ACHN (cell line): Measurements from ENCODE around the gene ATXN2.
"Not testable (repeated sequence)": the region's sequence is repeated elsewhere in the genome, so short reads cannot be mapped to it uniquely, and the experiment has no call there.

Experiments used
- DNase-seq: peaks from one replicate; pipeline ENCODE4 v3.0.0-alpha.2; 2015
- in situ Hi-C: cut with HindIII; loops from 2 replicates; pipeline ENCODE4 v1.10.0; 2017; ENCODE audit warnings: low sequenced_read_pairs, low pct_ligation_motif_present, low pct_unique_long_range_greater_than_20kb

Gene ATXN2

GRCh38 chr12:111582133-111582747 lies 16.9 kb downstream of the ATXN2 start:
- no peak for DNase-seq
- in situ Hi-C loops, result no loop called here

GRCh38 chr12:111581434-111582132 lies 17.5 kb downstream of the ATXN2 start:
- in situ Hi-C loops, result no loop called here
- no peak for DNase-seq

DNA sequence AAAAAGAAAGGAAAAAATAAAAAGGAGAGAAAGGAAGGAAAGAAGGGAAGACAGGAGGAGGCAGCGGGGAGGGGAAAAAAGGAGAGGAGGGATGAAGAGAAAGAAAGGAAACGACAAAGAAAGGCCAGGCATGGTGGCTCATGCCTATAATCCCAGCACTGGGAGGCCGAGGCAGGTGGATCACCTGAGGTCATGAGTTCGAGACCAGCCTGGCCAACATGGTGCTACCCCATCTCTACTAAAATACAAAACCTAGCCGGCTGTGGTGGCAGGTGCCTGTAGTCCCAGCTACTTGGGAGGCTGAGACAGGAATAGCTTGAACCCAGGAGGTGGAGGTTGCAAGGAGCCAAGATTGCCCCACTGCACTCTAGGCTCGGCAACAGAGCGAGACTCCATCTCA lies 18.4 kb downstream of the ATXN2 start:
- in situ Hi-C loops, result no loop called here
- DNase-seq, result no peak

DNA sequence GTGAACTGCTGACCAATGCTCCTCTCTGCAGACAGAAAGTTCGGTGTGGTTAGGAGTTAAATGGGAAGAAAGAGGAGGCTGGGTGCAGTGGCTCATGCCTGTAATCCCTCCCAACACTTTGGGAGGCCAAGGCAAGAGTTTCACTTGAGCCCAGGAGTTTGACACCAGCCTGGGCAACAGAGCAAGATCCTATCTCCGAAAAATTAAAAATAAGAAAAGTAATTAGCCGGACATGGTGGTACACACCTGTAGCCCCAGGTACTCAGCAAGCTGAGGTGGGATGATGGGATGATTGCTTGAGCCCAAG lies 19.0 kb downstream of the ATXN2 start:
- in situ Hi-C loops, result no loop called here
- DNase-seq, result no peak

DNA sequence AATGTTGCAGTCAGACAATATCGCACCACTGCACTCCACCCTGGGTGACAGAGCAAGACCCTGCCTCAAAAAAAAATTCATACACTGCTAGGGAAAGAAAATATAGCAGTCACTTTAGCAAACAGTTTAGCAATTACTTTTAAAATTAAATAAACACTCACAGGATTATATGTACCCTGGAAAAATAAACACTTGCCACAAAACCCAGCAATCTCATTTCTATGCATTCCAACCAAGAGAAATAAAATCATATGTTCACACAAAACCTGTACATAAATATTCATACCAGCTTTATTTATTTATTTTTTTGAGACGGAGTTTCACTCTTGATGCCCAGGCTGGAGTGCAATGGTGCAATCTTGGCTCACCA lies 20.2 kb downstream of the ATXN2 start:
- in situ Hi-C loops, result no loop called here
- DNase-seq, result no peak

GRCh38 chr12:111578276-111578970 lies 20.7 kb downstream of the ATXN2 start:
- in situ Hi-C loops, result no loop called here
- DNase-seq, result peak; percentile 85

- in situ Hi-C loops, result no loop called here
- no peak for DNase-seq
Measured at GRCh38 chr12:111574797-111575443, 24.2 kb downstream of the ATXN2 start.

GRCh38 chr12:111573476-111573875 lies 25.6 kb downstream of the ATXN2 start:
- DNase-seq, result no peak
- in situ Hi-C loops, result no loop called here

DNA sequence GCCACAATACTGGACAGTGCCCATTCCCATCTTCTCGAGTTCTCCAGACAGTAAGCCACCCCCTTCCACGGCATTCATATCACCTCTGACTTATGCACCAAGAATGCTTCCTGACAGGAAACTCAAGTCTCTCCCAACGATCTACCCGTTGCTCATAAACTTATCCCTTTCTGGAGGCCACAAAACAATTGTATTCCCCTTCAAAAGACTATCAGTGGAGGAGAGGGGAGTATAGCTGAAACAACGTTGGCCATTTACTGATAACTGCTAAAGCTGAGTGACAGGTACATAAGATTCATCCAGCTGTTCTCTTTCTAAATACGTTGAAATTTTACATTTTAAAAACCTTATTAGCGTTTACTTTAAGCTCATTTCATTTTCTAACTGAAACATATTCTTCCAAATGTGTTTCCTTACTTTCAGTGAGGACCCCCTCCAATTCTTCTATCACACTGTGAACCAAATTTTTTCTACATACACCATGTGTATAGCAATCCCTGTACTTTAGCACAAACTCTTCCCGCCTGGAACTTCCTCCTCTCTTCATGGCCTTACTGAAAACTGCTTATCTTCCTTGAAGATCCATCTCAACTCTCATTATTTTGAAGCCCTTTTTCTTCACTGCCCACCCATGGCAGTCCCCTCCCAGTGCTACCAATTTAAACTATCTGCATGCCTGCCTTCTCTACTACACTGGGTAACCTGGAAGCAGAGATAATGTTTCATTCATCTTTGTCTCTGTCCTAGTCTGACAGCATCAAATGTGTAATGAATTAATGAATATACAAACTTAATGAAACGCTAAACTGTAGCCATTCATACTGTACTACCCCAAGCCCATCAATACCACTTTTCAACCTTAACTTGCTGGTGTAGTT lies 28.8 kb downstream of the ATXN2 start:
- peak; percentile 96 for DNase-seq
- in situ Hi-C loops, result no loop called here

DNA sequence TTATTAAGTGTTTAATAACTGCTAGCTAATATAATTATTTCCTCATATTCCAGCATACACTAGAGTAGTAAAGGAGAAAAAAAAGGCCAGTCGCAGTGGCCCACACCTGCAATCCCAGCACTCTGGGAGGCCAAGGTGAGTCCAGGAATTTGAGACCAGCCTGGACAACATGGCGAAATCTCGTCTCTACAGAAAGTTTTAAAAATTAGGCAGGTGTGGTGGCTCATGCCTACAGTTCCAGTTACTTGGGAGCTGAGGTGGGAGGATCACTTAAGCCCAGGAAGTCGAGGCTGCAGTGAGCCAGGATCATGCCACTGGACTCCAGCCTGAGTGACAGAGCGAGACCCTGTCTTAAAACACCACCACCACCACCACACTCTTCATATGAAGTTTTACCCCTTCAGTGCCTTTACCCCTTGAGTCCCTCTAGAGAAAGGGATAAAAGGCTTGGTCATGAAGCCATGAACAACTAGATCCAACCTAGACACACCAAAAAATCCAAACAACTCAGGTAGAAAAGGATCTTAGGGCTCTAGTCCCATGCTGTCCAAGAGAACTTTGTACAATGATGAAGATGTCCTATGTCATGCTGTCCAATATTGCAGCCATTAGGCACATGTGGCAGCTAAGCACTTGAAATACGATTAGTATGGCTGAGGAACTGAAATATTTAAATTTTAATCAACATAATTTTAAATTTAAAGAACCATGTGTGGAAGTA lies 29.6 kb downstream of the ATXN2 start:
- DNase-seq, result no peak
- in situ Hi-C loops, result no loop called here

- DNase-seq, in situ Hi-C loops: not testable (repeated sequence)
Measured at GRCh38 chr12:111560844-111561243, 38.3 kb downstream of the ATXN2 start.

DNA sequence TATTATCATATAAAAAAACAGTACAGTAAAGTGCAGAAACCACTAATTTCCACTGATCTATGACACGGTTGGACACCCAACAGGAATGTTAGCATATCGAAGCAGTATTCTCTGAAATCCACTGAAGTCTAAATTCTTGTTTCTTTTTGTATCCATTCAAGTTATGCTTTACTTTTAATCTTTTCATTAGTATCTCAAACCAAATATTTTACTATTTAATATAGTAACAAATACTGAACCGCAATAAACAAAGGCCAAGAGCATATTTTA lies 41.1 kb downstream of the ATXN2 start:
- in situ Hi-C loops, result no loop called here
- peak; percentile 60 for DNase-seq

DNA sequence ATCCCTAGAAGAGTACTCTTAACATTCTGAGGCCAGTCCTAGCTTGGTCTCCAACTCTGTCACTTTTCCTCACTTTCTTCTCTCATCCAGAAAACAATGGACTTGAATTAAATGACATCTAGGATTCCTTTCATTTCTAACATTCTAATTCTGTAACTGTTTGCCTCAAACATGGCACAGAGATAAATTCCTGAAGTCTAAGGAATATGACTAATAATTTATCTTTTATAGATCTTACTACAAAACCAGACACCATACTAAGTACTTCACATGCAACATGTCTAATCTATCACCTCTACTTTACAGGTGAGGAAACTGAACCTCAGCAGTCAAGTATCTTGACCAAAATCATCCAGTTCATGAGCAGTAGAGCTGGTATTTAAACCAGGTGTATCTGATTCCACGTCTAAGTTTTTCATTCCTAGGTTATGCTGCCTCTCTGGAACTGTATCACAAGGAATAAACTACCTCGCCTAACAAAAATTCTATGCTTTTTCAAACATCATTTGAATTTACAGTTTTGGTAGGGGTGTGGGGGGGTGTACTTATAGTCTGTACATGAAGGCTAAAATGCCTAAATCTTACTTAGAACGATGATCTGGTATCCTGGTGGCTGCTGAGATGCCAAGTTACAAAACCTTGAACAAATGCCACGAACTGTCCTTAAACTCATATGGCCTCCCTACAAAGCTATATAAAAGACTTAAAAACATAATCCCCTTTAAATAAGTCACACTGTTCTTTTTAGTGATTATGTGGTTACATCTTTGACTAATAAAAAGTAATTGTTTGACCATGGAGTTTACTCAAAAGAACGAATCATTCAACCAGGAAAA lies 41.6 kb downstream of the ATXN2 start:
- DNase-seq, result peak; percentile 83
- in situ Hi-C loops, result no loop called here

DNA sequence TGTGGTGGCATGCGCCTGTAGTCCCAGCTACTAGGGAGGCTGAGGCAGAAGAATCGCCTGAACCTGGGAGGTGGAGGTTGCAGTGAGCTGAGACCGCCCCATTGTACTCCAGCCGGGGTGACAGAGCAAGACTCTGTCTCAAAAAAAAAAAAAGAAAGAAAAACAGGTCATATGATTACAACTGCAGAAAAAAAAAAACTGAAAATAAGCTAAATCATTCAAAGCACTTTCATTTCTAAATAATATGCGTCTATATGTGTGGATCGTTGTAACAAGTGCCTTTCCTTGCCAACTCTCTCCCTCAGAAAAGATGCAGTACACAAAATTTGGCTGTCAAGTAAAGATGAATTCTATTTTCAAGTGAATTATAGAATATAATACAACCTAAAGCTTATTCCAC lies 42.4 kb downstream of the ATXN2 start:
- in situ Hi-C loops, result no loop called here
- DNase-seq, result no peak

DNA sequence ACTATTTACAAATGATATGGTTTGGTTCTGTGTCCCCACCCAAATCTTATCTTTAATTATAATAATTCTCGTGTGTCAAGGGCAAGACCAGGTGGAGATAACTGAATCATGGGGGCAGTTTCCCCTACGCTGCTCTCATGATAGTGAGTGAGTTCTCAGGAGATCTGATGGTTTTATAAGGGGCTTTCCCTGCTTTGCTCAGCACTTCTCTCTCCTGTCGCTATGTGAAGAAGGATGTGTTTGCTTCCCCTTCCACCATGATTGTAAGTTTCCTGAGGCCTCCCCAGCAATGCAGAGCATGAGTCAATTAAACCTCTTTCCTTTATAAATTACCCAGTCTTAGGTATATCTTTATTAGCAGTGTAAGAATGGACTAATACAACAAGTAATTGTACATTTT lies 43.8 kb downstream of the ATXN2 start:
- in situ Hi-C loops, DNase-seq: not testable (repeated sequence)

- in situ Hi-C loops, result no loop called here
- DNase-seq, result no peak
Measured at GRCh38 chr12:111546758-111547383, 52.2 kb downstream of the ATXN2 start.

GRCh38 chr12:111546171-111546570 lies 52.9 kb downstream of the ATXN2 start:
- no peak for DNase-seq
- in situ Hi-C loops, result no loop called here
